ENCODE measurements around the gene OSBPL3.
"Not testable (repeated sequence)": the region's sequence is repeated elsewhere in the genome, so short reads cannot be mapped to it uniquely, and the experiment has no call there.

Gene OSBPL3

GRCh38 chr7:24923172-24923865 is 56.7 kb downstream of the OSBPL3 start:
- in situ Hi-C loops (cut with MboI; ENCODE audit: low sequenced_read_pairs), result no loop called here

GRCh38 chr7:24922099-24922773 is 57.7 kb downstream of the OSBPL3 start:
- in situ Hi-C loops (cut with MboI; ENCODE audit: low sequenced_read_pairs), result no loop called here

GRCh38 chr7:24921362-24921679 is 58.7 kb downstream of the OSBPL3 start:
- in situ Hi-C loops (cut with MboI; ENCODE audit: low sequenced_read_pairs), result no loop called here

- in situ Hi-C loops (cut with MboI; ENCODE audit: low sequenced_read_pairs), result no loop called here
These were observed 59.3 kb downstream of the OSBPL3 start for GRCh38 chr7:24920451-24921361.

GRCh38 chr7:24917510-24918239 is 62.3 kb downstream of the OSBPL3 start:
- in situ Hi-C loops (cut with MboI; ENCODE audit: low sequenced_read_pairs), result no loop called here

- in situ Hi-C loops (cut with MboI; ENCODE audit: low sequenced_read_pairs), result no loop called here
These were observed 63.4 kb downstream of the OSBPL3 start for GRCh38 chr7:24916463-24917040.

- in situ Hi-C loops (cut with MboI; ENCODE audit: low sequenced_read_pairs), result no loop called here
These were observed 65.5 kb downstream of the OSBPL3 start for GRCh38 chr7:24914465-24914859.

- in situ Hi-C loops (cut with MboI; ENCODE audit: low sequenced_read_pairs), result no loop called here
These were observed 66.0 kb downstream of the OSBPL3 start for GRCh38 chr7:24913801-24914464.

- in situ Hi-C loops (cut with MboI; ENCODE audit: low sequenced_read_pairs), result no loop called here
These were observed 67.0 kb downstream of the OSBPL3 start for GRCh38 chr7:24912874-24913514.

- in situ Hi-C loops (cut with MboI; ENCODE audit: low sequenced_read_pairs), result no loop called here
These were observed 67.6 kb downstream of the OSBPL3 start for GRCh38 chr7:24912424-24912823.

- in situ Hi-C loops (cut with MboI; ENCODE audit: low sequenced_read_pairs), result no loop called here
These were observed 68.8 kb downstream of the OSBPL3 start for GRCh38 chr7:24911213-24911603.

- in situ Hi-C loops (cut with MboI; ENCODE audit: low sequenced_read_pairs), result no loop called here
These were observed 69.3 kb downstream of the OSBPL3 start for GRCh38 chr7:24910551-24911212.

GRCh38 chr7:24908727-24909126 is 71.3 kb downstream of the OSBPL3 start:
- in situ Hi-C loops (cut with MboI; ENCODE audit: low sequenced_read_pairs), result no loop called here

- in situ Hi-C loops (cut with MboI; ENCODE audit: low sequenced_read_pairs), result no loop called here
These were observed 71.8 kb downstream of the OSBPL3 start for GRCh38 chr7:24908166-24908565.

- in situ Hi-C loops (cut with MboI; ENCODE audit: low sequenced_read_pairs), result no loop called here
These were observed 72.6 kb downstream of the OSBPL3 start for GRCh38 chr7:24907311-24907886.

- in situ Hi-C loops (cut with MboI; ENCODE audit: low sequenced_read_pairs), result no loop called here
These were observed 73.8 kb downstream of the OSBPL3 start for GRCh38 chr7:24905996-24906770.

GRCh38 chr7:24903992-24904391 is 76.0 kb downstream of the OSBPL3 start:
- in situ Hi-C loops (cut with MboI; ENCODE audit: low sequenced_read_pairs), result not testable (repeated sequence)

GRCh38 chr7:24903559-24903958 is 76.4 kb downstream of the OSBPL3 start:
- in situ Hi-C loops (cut with MboI; ENCODE audit: low sequenced_read_pairs), result no loop called here

Data from HL-60/S4 treated with retinoic acid at 250 ng/mL for 4 days and 3 days (cell line).